GM12878 (cell line): ENCODE measurements around the gene ZNF410. TPM values are rescaled to one million over a fixed set of nuclear protein-coding genes. Genes with fewer than 3 reads are reported as not detected.

ENCODE experiments used
- ATAC-seq: fragments of 200-7000 bp; cut with Tn5 transposase; 3 replicates; pipeline ENCODE4 v1.9.1; 2020; ENCODE audit warnings: mild to moderate bottlenecking, moderate library complexity
- BruUV-seq: library from RNA; stranded (reverse); fragments of 400-500 nt; replicated peaks from 2 replicates; lab custom pipeline; 2021; lab: Mats Ljungman, UMichigan
- CTCF ChIA-PET: fragments of 300-600 bp; sonication (Branson Sonifier 250); formaldehyde crosslinking; extraction: SDS; loops from one replicate; lab custom pipeline; 2021; ENCODE audit warnings: inconsistent platforms; lab: Yijun Ruan, JAX
- POLR2A ChIA-PET: fragments of 350-600 bp; formaldehyde crosslinking; extraction: SDS; loops from one replicate; lab custom pipeline; 2021; ENCODE audit warnings: inconsistent platforms; lab: Charles Lee
- RAD21 ChIA-PET: fragments of 300-600 bp; sonication (Branson Sonifier 250); formaldehyde crosslinking; loops from one replicate; lab custom pipeline; 2023; ENCODE audit warnings: antibody characterized with exemption; ENCODE audit not compliant: unreplicated experiment; lab: Charles Lee
- SMC1A ChIA-PET: fragments of 300-600 bp; sonication (Branson Sonifier 250); formaldehyde crosslinking; loops from one replicate; lab custom pipeline; 2023; ENCODE audit not compliant: unreplicated experiment, uncharacterized antibody; lab: Charles Lee
- DNase-seq: peaks from one replicate; pipeline ENCODE4 v3.0.0-alpha.2; 2011; ENCODE audit warnings: low read depth, low spot score
- FAIRE-seq: peaks from 3 replicates; lab custom pipeline; 2011; peaks lifted over from hg19 to GRCh38; lab: Jason Lieb, UNC
- H2AFZ ChIP-seq: 2 replicates; pipeline ENCODE4 v1.6.0; 2011; ENCODE audit warnings: low read depth, low read length, control low read depth; ENCODE audit not compliant: control insufficient read depth
- H3K27ac ChIP-seq: 2 replicates; pipeline ENCODE4 v1.5.1; 2011; ENCODE audit warnings: control low read depth; ENCODE audit not compliant: control insufficient read depth, insufficient read depth
- H3K27me3 ChIP-seq, 2 experiments: replicated peaks in 1 of 2; 2 replicates each; pipeline versions ENCODE4 v1.6.0 to v1.6.1; 2011; ENCODE audit warnings: low read length in 1 of 2; ENCODE audit not compliant: control insufficient read depth in 2 of 2, insufficient read depth in 2 of 2
- H3K36me3 ChIP-seq, 2 experiments: 2 replicates each; pipeline ENCODE4 v1.5.1; 2011; ENCODE audit warnings: low read length in 1 of 2; ENCODE audit not compliant: control insufficient read depth in 2 of 2, insufficient read depth in 2 of 2
- H3K4me1 ChIP-seq: 2 replicates; pipeline ENCODE4 v1.6.1; 2011; ENCODE audit warnings: mild to moderate bottlenecking, low read length, moderate library complexity, mixed read lengths; ENCODE audit not compliant: control insufficient read depth, insufficient read depth
- H3K4me2 ChIP-seq: 2 replicates; pipeline ENCODE4 v1.6.0; 2011; ENCODE audit warnings: control low read depth; ENCODE audit not compliant: control insufficient read depth, insufficient read depth
- H3K4me3 ChIP-seq: fragments of 200-600 bp; sonication (generic); 2 replicates; pipeline ENCODE4 v1.5.1; 2016
- H3K79me2 ChIP-seq: 2 replicates; pipeline ENCODE4 v1.6.0; 2011; ENCODE audit warnings: low read length; ENCODE audit not compliant: control insufficient read depth, insufficient read depth
- H3K9ac ChIP-seq: 2 replicates; pipeline ENCODE4 v1.8.0; 2011; ENCODE audit warnings: low read length, control low read depth, mixed read lengths; ENCODE audit not compliant: control insufficient read depth, insufficient read depth
- H3K9me3 ChIP-seq: replicated peaks from 3 replicates; pipeline ENCODE4 v1.5.1; 2011; ENCODE audit warnings: mild to moderate bottlenecking, low read length; ENCODE audit not compliant: control insufficient read depth, insufficient read depth
- H4K20me1 ChIP-seq: 2 replicates; pipeline ENCODE4 v1.6.0; 2011; ENCODE audit not compliant: control insufficient read depth, insufficient read depth
- POLR2AphosphoS2 ChIP-seq: IDR thresholded peaks from 2 replicates; pipeline ENCODE4 v1.6.1; 2011; ENCODE audit warnings: low read depth, mild to moderate bottlenecking, low read length, improper control_type of control experiment, moderate library complexity
- REST ChIP-seq: IDR thresholded peaks from 2 replicates; pipeline ENCODE4 v1.6.1; 2012; ENCODE audit warnings: mild to moderate bottlenecking, low read depth, low read length
- WGBS: methylation state at CpG from one replicate; pipeline ENCODE4 v1.1.6; 2016; ENCODE audit warnings: low lambda C conversion rate; ENCODE audit not compliant: insufficient replicate concordance, insufficient coverage; ENCODE audit errors: missing lambda C conversion rate; 5-methylcytosine and 5-hydroxymethylcytosine counted together
- in situ Hi-C: fragments of 300-500 bp; cut with MboI; formaldehyde crosslinking; loops from 9 replicates; pipeline ENCODE4 v1.14.3; 2018; ENCODE audit warnings: mixed read lengths
- intact Hi-C: fragments of 100-400 bp; cut with micrococcal nuclease; formaldehyde crosslinking; loops from one replicate; pipeline ENCODE4 v1.14.2; 2022; ENCODE audit not compliant: unreplicated experiment
- polyA plus RNA-seq, 11 experiments: library from polyadenylated mRNA; depleted of rRNA in 4 of 11; unstranded in 6 of 11; stranded (reverse) in 5 of 11; fragments of >200 nt; fragmentation: Nextera tagmentation in 4 of 11; fragmentation: Illumina TruSeq in 1 of 11; extraction: Ambion mirVana in 4 of 11; extraction: Trizol in 1 of 11; gene quantifications; 1 replicate in 1 of 11; 2 replicates in 10 of 11; pipeline versions ENCODE4 v1.2.1 to v1.2.3, GENCODE V29; 2011 to 2016; ENCODE audit warnings: inconsistent platforms in 2 of 11, missing spikeins in 2 of 11, low read depth in 1 of 11
- total RNA-seq, 4 experiments: library from RNA; depleted of rRNA in 3 of 4; stranded (reverse); fragments of >200 nt in 3 of 4; fragmentation: Illumina TruSeq in 1 of 4; extraction: Trizol in 1 of 4; gene quantifications; 2 replicates each; pipeline versions ENCODE4 v1.2.1 to v1.2.3, GENCODE V29; 2013 to 2021

Gene ZNF410
- total and polyA plus RNA-seq, 10 of the 15 experiments (the other 5 are each of a cell fraction or from before 2014, with no cell fraction given): 31.2 to 56.6 (median 47.7) TPM

GRCh38 chr14:73953731-73954130 lies 67.1 kb downstream of the ZNF410 start (continued):
- no peak for TF ChIP-seq REST

GRCh38 chr14:73955674-73956073 lies 69.0 kb downstream of the ZNF410 start:
- Histone ChIP-seq H3K4me3 (no peak overlapping the region), H4K20me1 (no peaks in the 10 kb centered on the region), H3K27me3 (no peaks in the 10 kb centered on the region), H3K36me3 (peaks cover 4 to 16% of the 10 kb centered on the region in 2 experiments; a peak in 3 of 4 replicates), H3K79me2 (no peaks in the 10 kb centered on the region; the same call in 1 of the 2 replicates), H3K9me3 (no peaks in the 10 kb centered on the region), H3K4me1 (0 out of 2 replicates have a peak, but pooled peaks cover 4% of the 10 kb centered on the region), H2AFZ (no peak overlapping the region), H3K9ac (no peak overlapping the region), H3K4me2 (no peak overlapping the region), H3K27ac (no peak overlapping the region)
- DNase-seq (no peak), FAIRE-seq (no peak), ATAC-seq (no peak)
- ChIA-PET CTCF (no interaction called here), RAD21 (no interaction called here), SMC1A (no interaction called here), POLR2A (interaction anchor here (0.7 kb wide), 1 partner anchor 299 kb away, joined by 4 read pairs; no protein-coding TSS in a partner anchor)
- intact Hi-C loops: no loop called here
- no TSS peak for BruUV-seq
- no peak for TF ChIP-seq POLR2AphosphoS2
- WGBS: 94% methylated on average over 5 of the region's 5 CpGs
- in situ Hi-C loops: no loop called here
